Heart left ventricle (tissue), 13 donors: Measurements from ENCODE around the gene INSIG1.

Experiments
- POLR2A ChIP-seq, 2 donors: fragments of 450-650 bp; IDR thresholded peaks; one replicate each; pipeline ENCODE4 v1.6.1; 2017; ENCODE audit warnings: antibody characterized with exemption in 2 of 2, mild to moderate bottlenecking in 2 of 2, moderate library complexity in 2 of 2
- TF ChIP-seq, protein P1 (sequence below), 12 donors: fragments of 200-600 bp; sonication (generic) in 4 of 12; IDR thresholded peaks; one replicate each; pipeline versions ENCODE4 v1.5.0 to v1.8.0; 2018 to 2022; ENCODE audit warnings: antibody characterized with exemption in 12 of 12, mild to moderate bottlenecking in 5 of 12
- donor health status: ischemic (EF 13 %, LVEDD 7.1; RV severe dilation, severe dysfunction).
- donor health status: DM: no; HTN: yes; CAD: no.
- donor health status: DM: no; HTN: no; CAD: no.
- donor health status: ischemic (EF 25% LVEDD 6.9; RV normal size, moderate dysfunction).
- donor health status: ischemic (EF 25% LVEDD 5.7; RV mildly dilated, moderate dysfunction).
- donor health status: ischemic (EF 35%, LVEDD 5.7; RV mildly dilated, moderate dysfunction).
- donor health status: nonischemic (EF 11% LVEDD 7.7; RV severe dilation, severe dysfunction).
- donor health status: DM: yes; HTN: yes; CAD: no.
- donor health status: PGD.
- donor health status: ischemic (EF 29% LVEDD 5.4; RV normal size, mild dysfunction).
- donor health status: nonischemic (EF 23%, LVEDD 6.1; RV moderate dilation, normal function).

DNA sequence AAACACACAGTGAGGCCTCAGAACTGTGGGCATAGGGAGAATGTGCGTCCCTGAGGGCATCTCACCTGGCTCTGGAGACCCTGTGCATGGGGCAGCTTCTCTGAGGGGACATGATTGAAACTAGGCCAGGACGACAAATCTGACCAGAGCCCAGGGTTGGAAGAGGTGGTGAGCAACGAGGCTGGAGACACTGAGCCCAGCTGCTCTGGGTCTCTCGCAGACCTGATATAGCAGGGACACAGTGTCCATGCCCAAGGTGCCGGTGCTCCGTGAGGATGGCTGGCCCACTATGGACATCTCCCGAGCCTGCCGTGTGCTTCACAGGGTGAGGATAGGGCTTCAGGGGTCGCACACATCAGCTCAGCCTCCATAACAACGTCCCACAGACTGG is 49.3 kb upstream of the INSIG1 start:
- TF ChIP-seq, protein P1, sequence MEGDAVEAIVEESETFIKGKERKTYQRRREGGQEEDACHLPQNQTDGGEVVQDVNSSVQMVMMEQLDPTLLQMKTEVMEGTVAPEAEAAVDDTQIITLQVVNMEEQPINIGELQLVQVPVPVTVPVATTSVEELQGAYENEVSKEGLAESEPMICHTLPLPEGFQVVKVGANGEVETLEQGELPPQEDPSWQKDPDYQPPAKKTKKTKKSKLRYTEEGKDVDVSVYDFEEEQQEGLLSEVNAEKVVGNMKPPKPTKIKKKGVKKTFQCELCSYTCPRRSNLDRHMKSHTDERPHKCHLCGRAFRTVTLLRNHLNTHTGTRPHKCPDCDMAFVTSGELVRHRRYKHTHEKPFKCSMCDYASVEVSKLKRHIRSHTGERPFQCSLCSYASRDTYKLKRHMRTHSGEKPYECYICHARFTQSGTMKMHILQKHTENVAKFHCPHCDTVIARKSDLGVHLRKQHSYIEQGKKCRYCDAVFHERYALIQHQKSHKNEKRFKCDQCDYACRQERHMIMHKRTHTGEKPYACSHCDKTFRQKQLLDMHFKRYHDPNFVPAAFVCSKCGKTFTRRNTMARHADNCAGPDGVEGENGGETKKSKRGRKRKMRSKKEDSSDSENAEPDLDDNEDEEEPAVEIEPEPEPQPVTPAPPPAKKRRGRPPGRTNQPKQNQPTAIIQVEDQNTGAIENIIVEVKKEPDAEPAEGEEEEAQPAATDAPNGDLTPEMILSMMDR (IDR thresholded peaks at IDR 0.05) = no peak
- TF ChIP-seq POLR2A (IDR thresholded peaks at IDR 0.05) = no peak
